ENCODE measurements around the gene FOXP1.

DNA sequence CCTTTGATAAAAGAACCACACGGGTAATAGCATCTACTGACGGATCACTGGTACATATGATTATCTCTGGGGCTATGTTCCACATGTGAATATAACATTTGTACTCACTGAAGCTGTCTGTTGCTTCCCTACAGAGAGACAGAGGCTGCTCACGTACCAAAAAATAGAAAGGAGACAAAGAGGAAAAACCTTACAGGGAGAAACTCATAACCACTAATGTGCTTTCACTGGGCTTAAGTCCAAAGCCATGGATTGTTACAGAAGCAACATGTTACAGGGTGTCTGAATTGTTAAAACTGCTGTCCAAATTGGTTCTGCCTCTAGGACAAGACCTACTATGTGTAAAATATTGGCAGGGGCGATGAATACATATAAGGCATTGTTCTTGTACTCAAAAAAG lies 311.9 kb downstream of the FOXP1 start:
- no peak for TF ChIP-seq POLR2AphosphoS5 (IDR thresholded peaks at IDR 0.05; ENCODE audit: low read depth, low read length)
- no peak for TF ChIP-seq POLR2A (IDR thresholded peaks at IDR 0.05; ENCODE audit: low read depth, low read length)
- no peak for TF ChIP-seq TAF1 (IDR thresholded peaks at IDR 0.05; ENCODE audit: borderline replicate concordance, low read depth, low read length)

Data from GM12892 (cell line).